ENCODE results near the gene MMD2.
"Not testable (repeated sequence)": the region's sequence is repeated elsewhere in the genome, so short reads cannot be mapped to it uniquely, and the experiment has no call there.

Gene MMD2

GRCh38 chr7:4904346-4904745, 54.6 kb downstream of the MMD2 start:
- no peak overlapping the region for H3K4me3 ChIP-seq (ENCODE audit: low read depth, low read length)
- TF ChIP-seq CTCF (IDR thresholded peaks at IDR 0.05; ENCODE audit: insufficient read depth, low read depth, low read length, missing control alignments) = no peak
- no peak for DNase-seq (ENCODE audit: low read depth)

- TF ChIP-seq CTCF (IDR thresholded peaks at IDR 0.05; ENCODE audit: insufficient read depth, low read depth, low read length, missing control alignments) = no peak
- no peak for DNase-seq (ENCODE audit: low read depth)
Measured at GRCh38 chr7:4895766-4896165, 63.2 kb downstream of the MMD2 start.

GRCh38 chr7:4894482-4894881, 64.5 kb downstream of the MMD2 start:
- no peak for DNase-seq (ENCODE audit: low read depth)
- H3K4me3 ChIP-seq (ENCODE audit: low read depth, low read length) = no peak overlapping the region
- TF ChIP-seq CTCF (IDR thresholded peaks at IDR 0.05; ENCODE audit: insufficient read depth, low read depth, low read length, missing control alignments) = no peak

More at GRCh38 chr7:4895766-4896165, 63.2 kb downstream of the MMD2 start:
- no peak overlapping the region for H3K4me3 ChIP-seq (ENCODE audit: low read depth, low read length)

- no peak for DNase-seq (ENCODE audit: low read depth)
- H3K4me3 ChIP-seq (ENCODE audit: low read depth, low read length) = no peak overlapping the region
- no peak for TF ChIP-seq CTCF (IDR thresholded peaks at IDR 0.05; ENCODE audit: insufficient read depth, low read depth, low read length, missing control alignments)
Measured at GRCh38 chr7:4893929-4894475, 65.0 kb downstream of the MMD2 start.

- not testable (repeated sequence) for DNase-seq (ENCODE audit: low read depth); H3K4me3 ChIP-seq (ENCODE audit: low read depth, low read length)
Measured at GRCh38 chr7:4893188-4893587, 65.8 kb downstream of the MMD2 start.

- DNase-seq (ENCODE audit: low read depth); H3K4me3 ChIP-seq (ENCODE audit: low read depth, low read length): not testable (repeated sequence)
Measured at GRCh38 chr7:4891522-4891921, 67.5 kb downstream of the MMD2 start.

- TF ChIP-seq CTCF (IDR thresholded peaks at IDR 0.05; ENCODE audit: insufficient read depth, low read depth, low read length, missing control alignments) = no peak
- no peak for DNase-seq (ENCODE audit: low read depth)
- no peak overlapping the region for H3K4me3 ChIP-seq (ENCODE audit: low read depth, low read length)
Measured at GRCh38 chr7:4889682-4890081, 69.3 kb downstream of the MMD2 start.

- no peak for TF ChIP-seq CTCF (IDR thresholded peaks at IDR 0.05; ENCODE audit: insufficient read depth, low read depth, low read length, missing control alignments)
- H3K4me3 ChIP-seq (ENCODE audit: low read depth, low read length) = no peak overlapping the region
- no peak for DNase-seq (ENCODE audit: low read depth)
Measured at GRCh38 chr7:4888161-4888560, 70.8 kb downstream of the MMD2 start.

All from GM12865 (cell line).